Stomach (tissue), 4 donors: ENCODE data around the gene CTNND2.

ENCODE experiments used
- CTCF ChIP-seq, 7 experiments: fragments of 450-650 bp in 4 of 7; fragments of 200-600 bp in 3 of 7; sonication (generic) in 3 of 7; IDR thresholded peaks; one replicate each; pipeline ENCODE4 v1.5.1; 2016 to 2019; ENCODE audit warnings: antibody characterized with exemption in 7 of 7, control low read depth in 2 of 7, mild to moderate bottlenecking in 1 of 7
- EP300 ChIP-seq: sonication (generic); formaldehyde crosslinking; IDR thresholded peaks from one replicate; pipeline ENCODE4 v1.6.1; 2017; ENCODE audit warnings: antibody characterized with exemption
- POLR2A ChIP-seq, 4 donors: fragments of 450-650 bp; IDR thresholded peaks; one replicate each; pipeline ENCODE4 v1.6.1; 2016; ENCODE audit warnings: antibody characterized with exemption in 4 of 4, control low read depth in 2 of 4, mild to moderate bottlenecking in 1 of 4, moderate library complexity in 1 of 4
- POLR2AphosphoS5 ChIP-seq, 3 donors: sonication (generic); formaldehyde crosslinking; IDR thresholded peaks; one replicate each; pipeline ENCODE4 v1.6.1; 2016; ENCODE audit warnings: antibody characterized with exemption in 3 of 3

DNA sequence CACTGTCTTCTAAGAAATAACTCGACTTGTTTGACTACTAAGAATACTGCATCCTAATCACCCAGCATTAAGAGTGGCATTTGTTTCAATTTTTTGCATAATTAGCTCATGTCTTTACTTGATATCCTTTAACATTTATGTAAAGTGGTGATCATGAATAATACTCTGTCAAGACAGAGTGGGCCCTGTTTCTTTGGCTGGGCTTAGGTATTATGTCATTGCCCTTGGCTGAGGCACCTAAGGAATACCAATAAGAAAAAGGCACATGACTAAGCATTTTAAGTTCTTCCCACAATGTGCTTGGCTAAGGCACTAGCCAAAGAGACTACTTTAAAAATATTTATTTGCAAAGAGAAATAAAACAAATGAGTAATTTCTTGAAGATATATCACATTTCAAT lies 308.1 kb downstream of the CTNND2 start:
- TF ChIP-seq CTCF (IDR thresholded peaks at IDR 0.05) (no peak), EP300 (no peak), POLR2A (IDR thresholded peaks at IDR 0.05) (no peak), POLR2AphosphoS5 (IDR thresholded peaks at IDR 0.05) (no peak)
